ENCODE measurements around the gene PLCH1. TPM values are rescaled to one million over a fixed set of nuclear protein-coding genes. Genes with fewer than 3 reads are reported as not detected.
A peak's percentile ranks its signal among the peaks of the same experiment; 100 is the strongest.

PLCH1 gene
- total and polyA plus RNA-seq, 9 donors, result 0.39 to 1.2 (median 0.53) TPM

DNA sequence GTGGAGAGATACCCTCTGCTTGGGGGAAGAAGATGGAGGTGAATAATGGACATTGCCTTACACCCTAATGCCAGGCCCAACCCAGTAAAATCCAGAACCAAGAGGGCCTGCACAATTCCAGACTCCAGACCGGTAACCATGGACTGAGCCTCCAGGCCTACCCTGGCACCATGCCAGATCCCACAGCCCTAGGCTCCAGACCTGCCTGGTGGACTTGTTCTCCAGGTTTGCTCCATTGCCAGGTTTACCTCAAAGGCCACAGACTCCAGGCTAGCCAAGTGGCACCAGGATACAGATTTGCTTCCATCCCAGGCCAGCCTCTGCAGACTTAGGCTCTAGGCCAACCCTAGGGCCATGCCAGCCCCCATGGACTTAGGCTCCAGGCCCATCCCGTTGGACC is 14.0 kb downstream of the PLCH1 start:
- H3K27me3 ChIP-seq (ENCODE audit: control insufficient read depth, insufficient read depth, low read length), result no peaks in the 10 kb centered on the region
- H3K4me1 ChIP-seq (ENCODE audit: control insufficient read depth, insufficient read depth, low read length), result no peaks in the 10 kb centered on the region
- 71% methylated on average over 2 of the region's 2 CpGs for WGBS (ENCODE audit: insufficient coverage)

DNA sequence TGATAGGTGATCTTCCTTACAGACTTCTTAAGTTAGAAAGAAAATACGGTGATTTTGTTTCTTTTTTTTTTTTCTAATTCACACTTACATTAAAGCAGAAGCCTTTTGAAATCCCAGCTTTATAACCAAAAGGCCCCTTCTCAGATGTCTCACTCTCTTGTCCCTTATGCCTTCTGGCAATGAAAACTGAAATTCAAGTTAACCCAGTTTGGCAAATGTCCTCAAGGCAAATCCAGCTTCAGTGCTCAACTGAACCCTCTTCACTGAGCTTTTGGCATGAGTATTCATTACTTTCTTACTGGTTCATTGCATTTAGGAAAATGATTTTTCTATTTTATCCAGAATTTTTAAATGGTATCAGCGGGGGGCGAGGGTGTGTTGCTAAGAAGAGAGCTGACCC is 17.0 kb downstream of the PLCH1 start:
- no CpG with 5 or more reads among the region's 3 CpGs for WGBS (ENCODE audit: insufficient coverage)
- H3K27ac ChIP-seq (ENCODE audit: low read length), result no peak overlapping the region
- H3K4me3 ChIP-seq (ENCODE audit: low read length), result no peak overlapping the region
- H3K27me3 ChIP-seq (ENCODE audit: control insufficient read depth, insufficient read depth, low read length), result no peaks in the 10 kb centered on the region
- DNase-seq, result no peak
- H3K36me3 ChIP-seq (ENCODE audit: control insufficient read depth, insufficient read depth, low read length), result no peaks in the 10 kb centered on the region
- no peaks in the 10 kb centered on the region for H3K4me1 ChIP-seq (ENCODE audit: control insufficient read depth, insufficient read depth, low read length)
- no peaks in the 10 kb centered on the region for H3K9me3 ChIP-seq (replicated peaks; ENCODE audit: control insufficient read depth, low read depth, low read length)

More for the DNA sequence above, 14.0 kb downstream of the PLCH1 start:
- Histone ChIP-seq H3K9me3 (replicated peaks; ENCODE audit: control insufficient read depth, low read depth, low read length) (no peaks in the 10 kb centered on the region), H3K27ac (ENCODE audit: low read length) (no peak overlapping the region), H3K4me3 (ENCODE audit: low read length) (no peak overlapping the region), H3K36me3 (ENCODE audit: control insufficient read depth, insufficient read depth, low read length) (no peaks in the 10 kb centered on the region)
- DNase-seq, result no peak

- H3K36me3 ChIP-seq (ENCODE audit: control insufficient read depth, insufficient read depth, low read length), result no peaks in the 10 kb centered on the region
These were observed 30.6 kb downstream of the PLCH1 start for GRCh38 chr3:155714295-155714718.

GRCh38 chr3:155712008-155712407 is 32.9 kb downstream of the PLCH1 start:
- no peak for DNase-seq
- H3K4me3 ChIP-seq (ENCODE audit: low read length), result no peak overlapping the region
- H3K27ac ChIP-seq (ENCODE audit: low read length), result no peak overlapping the region
- peaks cover 4% of the 10 kb centered on the region for H3K4me1 ChIP-seq (ENCODE audit: control insufficient read depth, insufficient read depth, low read length)
- no peaks in the 10 kb centered on the region for H3K36me3 ChIP-seq (ENCODE audit: control insufficient read depth, insufficient read depth, low read length)
- no peaks in the 10 kb centered on the region for H3K27me3 ChIP-seq (ENCODE audit: control insufficient read depth, insufficient read depth, low read length)
- H3K9me3 ChIP-seq (replicated peaks; ENCODE audit: control insufficient read depth, low read depth, low read length), result no peaks in the 10 kb centered on the region
- WGBS (ENCODE audit: insufficient coverage), result no CpG with 5 or more reads among the region's 1 CpG

More at GRCh38 chr3:155714295-155714718, 30.6 kb downstream of the PLCH1 start:
- peaks cover 4% of the 10 kb centered on the region for H3K9me3 ChIP-seq (replicated peaks; ENCODE audit: control insufficient read depth, low read depth, low read length)
- DNase-seq, result no peak
- H3K27ac ChIP-seq (ENCODE audit: low read length), result no peak overlapping the region
- H3K27me3 ChIP-seq (ENCODE audit: control insufficient read depth, insufficient read depth, low read length), result no peaks in the 10 kb centered on the region
- peaks cover 4% of the 10 kb centered on the region for H3K4me1 ChIP-seq (ENCODE audit: control insufficient read depth, insufficient read depth, low read length)
- WGBS (ENCODE audit: insufficient coverage), result 56% methylated on average over 3 of the region's 5 CpGs
- no peak overlapping the region for H3K4me3 ChIP-seq (ENCODE audit: low read length)

DNA sequence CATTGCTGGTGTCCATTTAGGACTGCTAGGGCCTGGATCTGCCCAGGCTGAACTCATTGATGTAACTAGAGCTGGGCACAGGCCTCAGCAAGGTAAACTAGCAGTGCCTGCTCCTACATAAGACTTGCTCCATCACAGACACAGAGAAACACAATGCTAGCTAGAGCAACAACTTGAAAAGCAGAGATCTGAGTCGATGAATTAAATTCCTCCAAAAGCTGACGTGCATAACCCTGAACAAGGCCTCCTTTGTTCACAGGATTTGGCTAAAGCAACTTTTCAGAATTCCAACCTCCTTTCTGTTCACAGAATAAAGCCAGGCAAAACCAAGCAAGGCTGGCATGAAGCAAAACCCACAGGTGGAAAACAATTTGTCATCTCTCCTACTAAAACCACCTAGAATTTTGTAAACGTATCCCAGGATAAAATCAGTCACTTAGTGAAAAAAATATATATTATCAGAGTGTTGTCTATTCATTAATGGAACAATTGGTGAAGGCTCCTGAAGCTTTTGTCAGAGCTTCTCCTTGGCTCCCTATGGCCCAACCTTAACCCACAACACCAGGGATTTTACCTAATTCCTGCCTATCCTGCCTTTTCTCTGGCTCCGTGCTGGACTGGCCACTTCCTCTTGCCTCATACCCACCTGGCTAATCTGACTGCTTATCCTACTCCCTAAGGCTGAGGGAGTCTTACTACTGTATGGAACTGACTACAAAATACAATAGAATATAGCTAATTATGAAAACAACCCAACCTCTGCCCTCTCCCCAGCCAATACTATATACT is 39.9 kb downstream of the PLCH1 start:
- H3K27ac ChIP-seq (ENCODE audit: low read length), result no peak overlapping the region
- no peak overlapping the region for H3K4me3 ChIP-seq (ENCODE audit: low read length)
- H3K36me3 ChIP-seq (ENCODE audit: control insufficient read depth, insufficient read depth, low read length), result no peaks in the 10 kb centered on the region
- peaks cover 2% of the 10 kb centered on the region for H3K4me1 ChIP-seq (ENCODE audit: control insufficient read depth, insufficient read depth, low read length)
- no peaks in the 10 kb centered on the region for H3K27me3 ChIP-seq (ENCODE audit: control insufficient read depth, insufficient read depth, low read length)
- DNase-seq, result peak; percentile 32
- H3K9me3 ChIP-seq (replicated peaks; ENCODE audit: control insufficient read depth, low read depth, low read length), result no peaks in the 10 kb centered on the region
- 50% methylated on average over 1 of the region's 4 CpGs for WGBS (ENCODE audit: insufficient coverage)

DNA sequence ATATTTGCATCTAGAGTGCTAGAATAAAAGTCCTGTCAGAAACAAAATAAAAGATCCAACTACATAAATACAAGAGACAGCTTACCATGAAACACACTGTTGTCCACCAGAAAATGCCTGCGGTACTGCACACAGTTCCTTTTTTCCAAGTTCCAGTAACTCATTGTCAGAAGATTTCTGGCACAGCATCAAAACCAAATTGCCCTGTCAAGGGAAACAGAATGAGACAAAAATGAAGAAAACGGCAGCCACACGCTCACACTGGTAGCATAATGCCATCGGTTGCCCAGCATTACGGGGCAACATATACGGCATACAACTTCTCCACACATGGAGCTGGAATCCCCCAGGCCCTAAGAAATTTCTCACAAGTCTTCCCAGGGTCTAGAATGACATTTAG is 40.8 kb downstream of the PLCH1 start:
- Histone ChIP-seq H3K4me3 (ENCODE audit: low read length) (no peak overlapping the region), H3K4me1 (ENCODE audit: control insufficient read depth, insufficient read depth, low read length) (peaks cover 2% of the 10 kb centered on the region), H3K9me3 (replicated peaks; ENCODE audit: control insufficient read depth, low read depth, low read length) (no peaks in the 10 kb centered on the region), H3K27me3 (ENCODE audit: control insufficient read depth, insufficient read depth, low read length) (no peaks in the 10 kb centered on the region), H3K36me3 (ENCODE audit: control insufficient read depth, insufficient read depth, low read length) (no peaks in the 10 kb centered on the region), H3K27ac (ENCODE audit: low read length) (no peak overlapping the region)
- WGBS (ENCODE audit: insufficient coverage), result 81% methylated on average over 6 of the region's 6 CpGs
- DNase-seq, result peak; percentile 5

- Histone ChIP-seq H3K27me3 (ENCODE audit: control insufficient read depth, insufficient read depth, low read length) (no peaks in the 10 kb centered on the region), H3K4me1 (ENCODE audit: control insufficient read depth, insufficient read depth, low read length) (peaks cover 2% of the 10 kb centered on the region), H3K4me3 (ENCODE audit: low read length) (no peak overlapping the region), H3K36me3 (ENCODE audit: control insufficient read depth, insufficient read depth, low read length) (no peaks in the 10 kb centered on the region), H3K9me3 (replicated peaks; ENCODE audit: control insufficient read depth, low read depth, low read length) (no peaks in the 10 kb centered on the region), H3K27ac (ENCODE audit: low read length) (no peak overlapping the region)
- DNase-seq, result no peak
- 90% methylated on average over 2 of the region's 6 CpGs for WGBS (ENCODE audit: insufficient coverage)
These were observed 41.9 kb downstream of the PLCH1 start for GRCh38 chr3:155702745-155703591.

DNA sequence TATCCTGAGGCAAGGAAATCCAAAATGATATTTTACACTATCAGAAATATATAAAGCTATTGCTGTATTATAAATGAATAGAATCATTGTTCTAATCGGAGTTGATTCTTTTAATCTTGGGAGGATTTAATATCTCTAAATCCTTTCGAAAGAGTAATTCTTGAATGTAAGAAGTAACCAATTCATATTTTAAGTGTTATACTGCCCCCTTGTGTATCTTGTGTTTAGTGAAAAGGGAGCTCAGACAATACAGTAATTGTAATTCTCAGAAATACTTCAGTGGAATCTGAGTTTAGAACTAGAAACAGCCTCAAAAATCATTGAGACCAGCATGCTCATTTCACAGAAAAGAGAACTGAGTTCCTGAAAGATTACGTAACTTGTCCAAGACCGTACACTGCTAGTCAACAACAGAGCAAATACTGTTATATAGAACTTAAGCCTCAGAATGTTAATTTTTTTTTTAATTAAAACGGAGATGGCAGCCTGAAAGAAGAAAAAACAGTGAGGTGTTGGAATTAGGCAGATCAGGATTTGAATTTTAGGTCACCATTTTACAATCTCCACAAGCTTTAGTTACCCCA is 42.9 kb downstream of the PLCH1 start:
- H3K36me3 ChIP-seq (ENCODE audit: control insufficient read depth, insufficient read depth, low read length), result no peaks in the 10 kb centered on the region
- H3K9me3 ChIP-seq (replicated peaks; ENCODE audit: control insufficient read depth, low read depth, low read length), result no peaks in the 10 kb centered on the region
- no peaks in the 10 kb centered on the region for H3K27me3 ChIP-seq (ENCODE audit: control insufficient read depth, insufficient read depth, low read length)
- no peak overlapping the region for H3K27ac ChIP-seq (ENCODE audit: low read length)
- peak; percentile 74 for DNase-seq
- WGBS (ENCODE audit: insufficient coverage), result no CpG with 5 or more reads among the region's 5 CpGs
- no peak overlapping the region for H3K4me3 ChIP-seq (ENCODE audit: low read length)
- H3K4me1 ChIP-seq (ENCODE audit: control insufficient read depth, insufficient read depth, low read length), result peaks cover 2% of the 10 kb centered on the region

DNA sequence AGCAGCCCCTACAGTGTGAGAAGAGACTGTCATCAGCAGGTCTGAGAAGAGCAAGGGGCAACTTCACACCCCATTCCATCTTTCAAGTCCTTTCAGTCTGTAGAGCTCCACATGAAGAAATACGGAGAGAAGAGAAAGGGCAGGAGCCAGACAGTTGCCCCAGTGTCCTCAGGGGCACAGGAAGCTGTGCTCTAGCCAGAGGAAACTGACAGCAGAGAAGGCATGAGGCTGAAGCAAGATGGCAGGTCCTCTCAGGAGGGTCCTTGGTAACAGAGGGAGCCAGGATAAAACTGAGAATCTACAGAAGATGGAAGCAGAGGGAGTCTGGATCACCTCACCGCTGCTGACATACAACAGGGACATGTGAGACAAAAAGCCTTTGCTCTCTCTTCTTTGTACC is 47.3 kb downstream of the PLCH1 start:
- Histone ChIP-seq H3K36me3 (ENCODE audit: control insufficient read depth, insufficient read depth, low read length) (no peaks in the 10 kb centered on the region), H3K27me3 (ENCODE audit: control insufficient read depth, insufficient read depth, low read length) (no peaks in the 10 kb centered on the region), H3K27ac (ENCODE audit: low read length) (no peak overlapping the region), H3K4me3 (ENCODE audit: low read length) (no peak overlapping the region), H3K9me3 (replicated peaks; ENCODE audit: control insufficient read depth, low read depth, low read length) (no peaks in the 10 kb centered on the region), H3K4me1 (ENCODE audit: control insufficient read depth, insufficient read depth, low read length) (no peaks in the 10 kb centered on the region)
- no peak for DNase-seq
- WGBS (ENCODE audit: insufficient coverage), result 73% methylated on average over 1 of the region's 2 CpGs

- no peak for DNase-seq
- H3K9me3 ChIP-seq (replicated peaks; ENCODE audit: control insufficient read depth, low read depth, low read length), result no peaks in the 10 kb centered on the region
- H3K4me3 ChIP-seq (ENCODE audit: low read length), result no peak overlapping the region
- no peak overlapping the region for H3K27ac ChIP-seq (ENCODE audit: low read length)
- H3K36me3 ChIP-seq (ENCODE audit: control insufficient read depth, insufficient read depth, low read length), result no peaks in the 10 kb centered on the region
- no peaks in the 10 kb centered on the region for H3K4me1 ChIP-seq (ENCODE audit: control insufficient read depth, insufficient read depth, low read length)
- H3K27me3 ChIP-seq (ENCODE audit: control insufficient read depth, insufficient read depth, low read length), result no peaks in the 10 kb centered on the region
These were observed 54.0 kb downstream of the PLCH1 start for GRCh38 chr3:155690921-155691320.
